ENCODE measurements around the gene MRPS27. TPM values are rescaled to one million over a fixed set of nuclear protein-coding genes. Genes with fewer than 3 reads are reported as not detected.

The MRPS27 gene
- total RNA-seq, 4 donors from 2014 or later: 45.9 to 214 (median 68.6) TPM

GRCh38 chr5:72246954-72247442, 73.0 kb downstream of the MRPS27 start:
- Histone ChIP-seq H3K4me3 (no peak overlapping the region), H3K27me3 (no peaks in the 10 kb centered on the region), H3K9me3 (no peaks in the 10 kb centered on the region), H3K27ac (peak overlapping the region; percentile 81 to 89), H3K4me1 (peaks cover 7 to 15% of the 10 kb centered on the region in 2 donors), H3K36me3 (no peaks in the 10 kb centered on the region)
- DNase-seq: no peak
- no peak for TF ChIP-seq CTCF (IDR thresholded peaks at IDR 0.05)
- TF ChIP-seq POLR2A (IDR thresholded peaks at IDR 0.05): no peak
- intact Hi-C loops (cut with DNase I; ENCODE audit: low total_unique reads): no loop called here

GRCh38 chr5:72245951-72246532, 74.0 kb downstream of the MRPS27 start:
- no peaks in the 10 kb centered on the region for H3K36me3 ChIP-seq
- peak in 1 of 4 experiments; percentile 13 for TF ChIP-seq CTCF (IDR thresholded peaks at IDR 0.05)
- no peak for TF ChIP-seq POLR2A (IDR thresholded peaks at IDR 0.05)
- H3K4me1 ChIP-seq: peaks cover 7 to 15% of the 10 kb centered on the region in 2 donors
- no peaks in the 10 kb centered on the region for H3K27me3 ChIP-seq
- DNase-seq: no peak
- H3K27ac ChIP-seq: peak overlapping the region; percentile 81 to 89
- no peaks in the 10 kb centered on the region for H3K9me3 ChIP-seq
- H3K4me3 ChIP-seq: no peak overlapping the region
- intact Hi-C loops (cut with DNase I; ENCODE audit: low total_unique reads): no loop called here

GRCh38 chr5:72245546-72245945, 74.5 kb downstream of the MRPS27 start:
- Histone ChIP-seq H3K4me1 (peaks cover 7 to 15% of the 10 kb centered on the region in 2 donors), H3K36me3 (no peaks in the 10 kb centered on the region), H3K4me3 (no peak overlapping the region), H3K9me3 (no peaks in the 10 kb centered on the region), H3K27me3 (no peaks in the 10 kb centered on the region), H3K27ac (peak overlapping the region; percentile 81 to 89)
- TF ChIP-seq CTCF (IDR thresholded peaks at IDR 0.05) (no peak), POLR2A (IDR thresholded peaks at IDR 0.05) (no peak)
- no peak for DNase-seq
- intact Hi-C loops (cut with DNase I; ENCODE audit: low total_unique reads): no loop called here

- peak in 1 of 2 donors; percentile 35 for DNase-seq
- intact Hi-C loops (cut with DNase I; ENCODE audit: low total_unique reads): no loop called here
- peaks cover 7 to 15% of the 10 kb centered on the region in 2 donors for H3K4me1 ChIP-seq
These were observed 75.1 kb downstream of the MRPS27 start for GRCh38 chr5:72244862-72245371.

More at GRCh38 chr5:72244862-72245371, 75.1 kb downstream of the MRPS27 start:
- Histone ChIP-seq H3K4me3 (no peak overlapping the region), H3K27ac (peak overlapping the region; percentile 81 to 89), H3K27me3 (no peaks in the 10 kb centered on the region), H3K36me3 (no peaks in the 10 kb centered on the region), H3K9me3 (no peaks in the 10 kb centered on the region)
- TF ChIP-seq CTCF (IDR thresholded peaks at IDR 0.05) (peak in 3 of 4 experiments; percentile 21 to 37 (median 32)), POLR2A (IDR thresholded peaks at IDR 0.05) (no peak)
